T follicular helper cell (primary cell): ENCODE results near the gene MIA.
"Not testable (repeated sequence)": the region's sequence is repeated elsewhere in the genome, so short reads cannot be mapped to it uniquely, and the experiment has no call there.

Source experiments
- DNase-seq: peaks from one replicate; pipeline ENCODE4 v3.0.0-alpha.2; 2020; ENCODE audit warnings: low read depth

The MIA gene

DNA sequence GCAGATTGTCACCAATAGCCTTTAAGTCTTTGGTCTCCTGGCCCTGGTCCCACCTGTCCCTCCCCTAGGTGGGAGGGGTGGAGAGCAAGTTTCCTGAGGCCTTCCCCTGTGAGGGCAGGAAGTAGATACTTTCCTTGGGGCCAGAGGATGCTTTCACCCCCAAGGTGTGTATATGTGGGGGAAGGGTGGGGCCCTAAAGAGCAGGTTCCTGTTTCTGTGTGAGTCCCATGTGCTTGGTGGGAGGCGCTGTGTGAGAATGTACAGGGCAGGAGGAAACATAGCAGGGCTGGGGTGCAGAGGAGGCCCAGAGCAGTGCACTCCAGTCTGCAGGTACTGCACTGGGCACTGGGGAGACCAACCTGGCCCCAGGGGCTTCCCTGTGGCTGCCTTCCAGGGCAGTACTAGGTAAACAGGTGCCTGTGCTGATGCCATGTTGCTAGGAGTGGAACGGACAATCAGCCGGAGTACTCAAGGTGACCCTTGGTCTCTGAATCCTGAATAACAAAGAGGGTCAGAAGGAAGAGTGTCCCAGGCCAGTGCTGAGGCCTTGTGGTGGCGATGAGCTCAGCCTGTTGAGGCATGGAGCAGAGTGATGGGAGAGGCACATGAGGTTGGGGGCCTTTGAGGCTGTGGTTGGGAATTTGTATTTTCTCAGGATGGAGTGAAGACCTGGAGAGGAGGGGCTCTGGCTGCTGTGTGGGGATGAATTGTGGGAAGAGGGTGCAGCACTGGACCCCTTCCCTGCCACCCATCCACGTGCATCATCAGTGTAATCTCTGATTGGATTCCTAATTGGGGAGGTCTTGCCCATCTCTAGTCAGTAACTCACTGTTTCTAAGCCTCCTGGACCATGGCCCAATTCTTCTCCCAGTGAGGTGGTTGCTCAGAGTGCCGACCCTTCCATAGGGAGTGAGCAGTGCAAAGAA lies 28.8 kb downstream of the MIA start:
- DNase-seq = peak; percentile 48

DNA sequence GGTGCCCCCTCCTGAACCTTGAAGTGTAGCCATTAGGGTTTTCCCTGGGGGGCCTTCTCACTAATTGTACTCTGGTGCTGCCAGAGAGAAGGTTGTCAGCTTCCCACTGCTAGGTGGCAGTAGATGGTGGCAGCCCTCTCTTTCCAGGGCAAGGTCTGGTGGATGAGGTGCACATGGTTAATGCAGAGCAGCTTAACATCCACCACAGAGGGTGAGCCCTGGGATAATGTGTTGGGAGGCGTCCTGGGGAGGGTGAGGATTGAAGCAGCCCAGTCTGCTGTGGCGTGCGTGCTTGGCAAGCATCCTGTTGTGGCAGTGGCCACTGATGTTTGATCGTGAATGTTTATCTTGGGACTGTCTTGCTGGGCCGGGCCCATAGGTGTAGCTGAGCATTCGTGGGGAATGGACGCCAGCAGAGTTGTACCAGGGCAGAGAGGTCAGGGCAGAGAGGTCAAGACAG lies 29.5 kb downstream of the MIA start:
- DNase-seq = no peak

- no peak for DNase-seq
These were observed 30.0 kb downstream of the MIA start for GRCh38 chr19:40805258-40805868.

DNA sequence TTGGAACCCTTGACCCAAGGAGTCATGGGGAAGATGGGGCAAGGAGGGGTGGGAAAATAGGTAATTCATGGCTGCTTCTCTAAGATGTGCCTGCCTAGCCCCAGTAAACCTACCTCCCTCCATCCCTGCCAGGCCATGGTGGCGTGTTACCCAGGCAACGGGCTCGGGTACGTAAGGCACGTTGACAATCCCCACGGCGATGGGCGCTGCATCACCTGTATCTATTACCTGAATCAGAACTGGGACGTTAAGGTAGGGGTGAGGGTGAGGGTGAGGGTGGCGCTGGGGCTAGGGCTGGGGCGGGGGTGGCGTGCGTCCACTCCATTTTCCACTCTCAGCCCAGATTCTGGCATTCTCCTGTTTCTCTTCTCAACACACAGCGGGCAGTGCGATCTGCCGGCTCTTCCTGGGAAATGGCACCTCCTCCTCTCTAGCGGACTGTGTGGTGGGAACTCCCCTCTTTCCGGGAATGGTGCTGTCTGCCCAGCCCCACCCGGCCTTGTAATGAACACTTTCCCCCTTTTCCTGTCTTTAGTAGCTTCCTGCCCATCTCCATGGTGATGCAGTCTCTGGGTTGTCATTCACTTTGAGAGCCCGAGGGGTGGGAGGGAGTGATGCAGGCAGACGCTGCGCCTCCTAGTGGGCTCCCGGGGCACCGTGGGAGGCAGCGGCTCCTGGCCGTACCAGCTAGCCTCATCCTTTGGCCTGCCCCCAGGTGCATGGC lies 31.3 kb downstream of the MIA start:
- DNase-seq = peak; percentile 72

DNA sequence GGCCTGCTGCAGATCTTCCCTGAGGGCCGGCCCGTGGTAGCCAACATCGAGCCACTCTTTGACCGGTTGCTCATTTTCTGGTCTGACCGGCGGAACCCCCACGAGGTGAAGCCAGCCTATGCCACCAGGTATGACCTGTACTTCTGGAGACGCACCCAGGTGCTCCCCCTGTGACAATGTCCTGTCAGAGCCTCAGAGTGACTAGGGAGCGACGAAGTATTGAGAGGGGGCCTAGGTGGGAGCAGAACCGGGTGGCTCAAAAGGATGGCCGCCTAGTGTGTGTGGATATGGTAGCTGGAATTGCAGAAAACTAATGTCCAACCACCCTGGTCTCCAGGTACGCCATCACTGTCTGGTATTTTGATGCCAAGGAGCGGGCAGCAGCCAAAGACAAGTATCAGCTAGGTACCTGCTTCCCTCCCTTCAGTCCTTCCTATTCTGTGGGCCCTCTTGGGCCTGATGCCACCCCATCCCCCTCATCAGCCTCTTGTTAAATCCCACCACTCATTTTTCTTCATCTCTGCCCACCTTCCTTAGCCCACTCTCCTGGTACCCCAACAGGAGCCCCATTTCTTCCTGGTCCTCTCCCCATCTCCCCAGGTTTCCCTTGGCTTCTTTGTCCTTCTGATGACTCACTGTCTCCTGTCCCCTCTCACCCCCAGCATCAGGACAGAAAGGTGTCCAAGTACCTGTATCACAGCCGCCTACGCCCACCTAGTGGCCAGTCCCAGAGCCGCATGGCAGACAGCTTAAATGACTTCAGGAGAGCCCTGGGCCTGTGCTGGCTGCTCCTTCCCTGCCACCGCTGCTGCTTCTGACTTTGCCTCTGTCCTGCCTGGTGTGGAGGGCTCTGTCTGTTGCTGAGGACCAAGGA lies 32.1 kb downstream of the MIA start:
- no peak for DNase-seq

DNA sequence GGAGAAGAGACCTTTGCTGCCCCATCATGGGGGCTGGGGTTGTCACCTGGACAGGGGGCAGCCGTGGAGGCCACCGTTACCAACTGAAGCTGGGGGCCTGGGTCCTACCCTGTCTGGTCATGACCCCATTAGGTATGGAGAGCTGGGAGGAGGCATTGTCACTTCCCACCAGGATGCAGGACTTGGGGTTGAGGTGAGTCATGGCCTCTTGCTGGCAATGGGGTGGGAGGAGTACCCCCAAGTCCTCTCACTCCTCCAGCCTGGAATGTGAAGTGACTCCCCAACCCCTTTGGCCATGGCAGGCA lies 32.7 kb downstream of the MIA start:
- DNase-seq = no peak

- DNase-seq = no peak
These were observed 33.2 kb downstream of the MIA start for GRCh38 chr19:40808497-40808896.

- no peak for DNase-seq
These were observed 34.2 kb downstream of the MIA start for GRCh38 chr19:40809358-40810086.

GRCh38 chr19:40810160-40810559 lies 34.8 kb downstream of the MIA start:
- no peak for DNase-seq

DNA sequence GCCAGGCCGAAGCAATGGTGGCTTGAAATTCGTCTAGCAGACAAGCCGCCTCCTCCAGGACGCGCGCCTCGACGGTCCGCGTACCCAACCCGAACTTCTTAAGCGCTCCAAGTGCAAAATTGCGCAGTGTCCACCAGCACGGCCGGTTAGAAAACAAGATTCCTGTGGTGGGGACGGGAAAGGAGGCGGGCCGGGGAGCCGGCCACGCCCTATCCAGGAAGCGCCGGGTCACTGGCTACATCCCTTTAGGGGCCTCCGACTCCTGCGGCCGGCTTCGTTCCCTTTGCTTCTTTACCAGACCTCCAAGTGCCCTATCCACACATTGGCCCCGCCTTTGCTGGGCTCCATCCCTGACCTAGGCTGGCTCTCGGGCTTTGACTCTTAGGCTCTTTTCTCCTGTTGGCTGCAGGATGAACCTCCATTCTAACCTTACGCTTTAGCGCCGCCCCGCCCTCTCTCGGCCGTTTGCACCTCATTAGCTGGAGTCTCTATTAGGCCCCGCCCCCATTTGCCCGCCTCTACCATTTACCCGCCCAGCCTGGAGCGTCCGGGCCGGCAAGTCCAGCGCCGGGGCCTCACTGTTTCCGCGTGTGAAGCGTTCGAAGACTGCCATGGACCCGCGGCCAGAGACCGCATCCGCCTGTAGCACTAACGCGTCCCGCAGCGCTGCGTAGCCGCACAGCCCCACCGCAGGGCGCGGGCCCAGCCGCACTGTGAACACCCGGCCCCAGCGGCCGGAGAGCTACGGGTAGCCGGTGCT lies 35.5 kb downstream of the MIA start:
- DNase-seq = not testable (repeated sequence)

- DNase-seq = no peak
These were observed 36.4 kb downstream of the MIA start for GRCh38 chr19:40811478-40812341.

DNA sequence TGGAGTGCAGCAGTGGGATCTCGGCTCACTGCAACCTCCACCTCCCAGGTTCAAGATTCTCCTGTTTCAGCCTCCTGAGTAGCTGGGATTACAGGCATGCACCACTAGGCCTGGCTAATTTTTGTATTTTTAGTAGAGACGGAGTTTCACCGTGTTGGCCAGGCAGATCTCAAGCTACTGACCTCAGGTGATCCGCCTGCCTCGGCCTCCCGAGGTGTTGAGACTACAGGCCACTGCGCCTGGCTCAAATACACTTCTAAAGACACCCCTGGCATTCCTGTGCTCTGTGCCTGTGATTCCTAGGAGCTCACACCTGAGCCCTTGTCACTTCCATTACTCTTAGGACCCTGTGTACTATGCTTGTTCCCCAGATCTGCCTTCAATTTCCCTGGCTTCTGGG lies 37.2 kb downstream of the MIA start:
- DNase-seq = not testable (repeated sequence)

- no peak for DNase-seq
These were observed 37.9 kb downstream of the MIA start for GRCh38 chr19:40813182-40813581.

- DNase-seq = no peak
These were observed 39.9 kb downstream of the MIA start for GRCh38 chr19:40815223-40815622.

- DNase-seq = peak; percentile 65
These were observed 43.4 kb downstream of the MIA start for GRCh38 chr19:40818480-40819399.

DNA sequence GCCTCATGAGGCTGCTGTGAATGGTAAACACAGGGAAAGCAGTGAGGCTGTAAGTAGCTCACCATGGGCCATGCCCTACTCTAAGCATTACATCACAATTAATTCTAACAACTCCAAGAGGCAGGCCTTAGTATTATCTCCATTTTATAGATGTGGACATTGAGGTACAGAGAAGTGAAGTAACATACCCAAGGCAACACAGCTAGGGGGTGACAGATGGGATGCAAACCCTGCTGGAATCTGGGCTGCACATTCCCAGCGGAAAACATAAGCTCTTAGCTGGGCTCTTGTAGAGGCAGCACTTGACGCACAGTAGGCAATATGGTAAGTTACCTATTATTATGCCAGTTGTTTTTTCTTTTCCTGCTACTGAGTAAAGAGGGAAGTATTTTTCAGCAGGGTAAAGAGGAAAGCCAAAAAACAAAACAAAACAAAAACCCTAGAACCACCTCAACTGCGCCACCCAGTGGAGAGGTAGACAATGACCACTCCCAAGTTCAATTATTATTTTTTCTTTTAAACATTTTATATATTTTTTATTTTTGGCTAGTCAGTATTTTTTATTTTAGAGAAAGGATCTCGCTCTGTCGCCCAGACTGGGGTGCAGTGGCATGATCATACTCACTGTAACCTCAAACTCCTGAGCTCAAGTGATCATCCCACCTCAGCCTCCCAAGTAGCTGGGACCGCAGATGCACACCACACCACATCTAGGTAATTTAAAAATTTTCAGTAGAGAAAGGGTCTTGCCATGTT lies 44.3 kb downstream of the MIA start:
- peak; percentile 58 for DNase-seq

DNA sequence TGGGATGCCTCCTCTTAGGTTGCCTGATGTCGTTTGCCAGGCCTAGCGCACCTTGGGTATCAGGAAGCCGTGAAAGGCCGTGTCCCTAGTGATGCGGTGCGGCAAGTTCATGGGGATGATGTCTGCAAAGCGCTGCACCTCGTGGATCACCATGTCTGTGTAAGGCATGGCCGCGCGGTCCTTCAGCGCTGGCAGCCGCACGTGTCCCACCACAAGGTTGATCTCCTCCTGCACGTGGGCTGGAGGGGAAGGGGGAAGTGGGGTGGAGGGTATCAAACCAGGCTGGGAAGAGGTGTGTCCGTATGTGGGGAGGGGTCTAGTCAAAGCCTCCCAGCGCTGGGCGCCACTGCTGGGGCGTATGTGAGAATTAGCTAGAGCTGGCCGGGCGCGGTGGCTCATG lies 46.8 kb downstream of the MIA start:
- no peak for DNase-seq
